H1 (cell line): ENCODE data around the gene TFPT. TPM values are rescaled to one million over a fixed set of nuclear protein-coding genes. Genes with fewer than 3 reads are reported as not detected.

ENCODE experiments used
- CTCF ChIA-PET: fragments of 300-600 bp; sonication (Branson Sonifier 250); formaldehyde crosslinking; loops from one replicate; lab custom pipeline; 2021; ENCODE audit not compliant: partially characterized antibody; lab: Charles Lee
- POLR2A ChIA-PET: fragments of 300-600 bp; sonication (Branson Sonifier 250); formaldehyde crosslinking; loops from one replicate; lab custom pipeline; 2021; ENCODE audit warnings: inconsistent platforms; ENCODE audit not compliant: partially characterized antibody; lab: Charles Lee
- DNase-seq, 2 experiments: peaks; one replicate each; pipeline versions ENCODE4 v3.0.0 to v3.0.0-alpha.2; 2010 to 2022; ENCODE audit warnings: low spot score in 2 of 2, low read depth in 1 of 2, mixed read lengths in 1 of 2
- FAIRE-seq: peaks from 2 replicates; lab custom pipeline; 2011; peaks lifted over from hg19 to GRCh38; lab: Jason Lieb, UNC
- H2AFZ ChIP-seq: 2 replicates; pipeline ENCODE4 v1.8.1; 2012; ENCODE audit warnings: low read length, inconsistent platforms
- H2AK5ac ChIP-seq: 2 replicates; pipeline ENCODE4 v1.6.1; 2013; ENCODE audit warnings: low read depth, low read length
- H2BK120ac ChIP-seq: replicated peaks from 2 replicates; pipeline ENCODE3; 2013; ENCODE audit warnings: low read depth, low read length, inconsistent platforms
- H2BK12ac ChIP-seq: 2 replicates; pipeline ENCODE4 v1.6.1; 2013; ENCODE audit warnings: low read depth, low read length
- H2BK15ac ChIP-seq: 2 replicates; pipeline ENCODE4 v1.6.1; 2013; ENCODE audit warnings: low read length
- H2BK20ac ChIP-seq: 2 replicates; pipeline ENCODE4 v1.6.1; 2013; ENCODE audit warnings: low read length
- H2BK5ac ChIP-seq: 2 replicates; pipeline ENCODE4 v1.6.1; 2013; ENCODE audit warnings: low read depth, low read length
- H3K14ac ChIP-seq: 2 replicates; pipeline ENCODE4 v1.6.1; 2013; ENCODE audit warnings: inconsistent platforms; ENCODE audit not compliant: insufficient read length
- H3K18ac ChIP-seq: 2 replicates; pipeline ENCODE4 v1.6.1; 2013; ENCODE audit warnings: low read length; ENCODE audit errors: extremely low read depth
- H3K23ac ChIP-seq: 2 replicates; pipeline ENCODE4 v1.6.1; 2013; ENCODE audit warnings: inconsistent platforms; ENCODE audit not compliant: insufficient read length
- H3K23me2 ChIP-seq: 2 replicates; pipeline ENCODE4 v1.6.1; 2013; ENCODE audit warnings: low read depth, low read length
- H3K27ac ChIP-seq: 2 replicates; pipeline ENCODE4 v1.6.1; 2011; ENCODE audit warnings: low read depth, low read length, inconsistent platforms
- H3K27me3 ChIP-seq, 4 experiments: replicated peaks in 1 of 4; 1 replicate in 1 of 4; 2 replicates in 3 of 4; pipeline versions ENCODE4 v1.6.1 to v1.8.1; 2011 to 2013; ENCODE audit warnings: low read length in 3 of 4, mild to moderate bottlenecking in 3 of 4, inconsistent platforms in 2 of 4, mixed read lengths in 2 of 4, moderate library complexity in 1 of 4; ENCODE audit not compliant: control insufficient read depth in 3 of 4, insufficient read depth in 3 of 4; ENCODE audit errors: extremely low read depth in 1 of 4
- H3K36me3 ChIP-seq, 4 experiments: 2 replicates each; pipeline versions ENCODE4 v1.6.1 to v1.8.1; 2011 to 2013; ENCODE audit warnings: mild to moderate bottlenecking in 4 of 4, low read length in 3 of 4, moderate library complexity in 2 of 4, control low read depth in 1 of 4, inconsistent platforms in 1 of 4; ENCODE audit not compliant: insufficient read depth in 4 of 4, control insufficient read depth in 2 of 4
- H3K4ac ChIP-seq: replicated peaks from 2 replicates; pipeline ENCODE3; 2013; ENCODE audit warnings: low read length, low read depth, mixed read lengths, inconsistent platforms; ENCODE audit not compliant: insufficient read length
- H3K4me1 ChIP-seq, 4 experiments: replicated peaks in 1 of 4; 1 replicate in 1 of 4; 2 replicates in 3 of 4; pipeline versions ENCODE4 v1.6.1 to v1.8.1; 2011 to 2013; ENCODE audit warnings: low read length in 3 of 4, inconsistent platforms in 2 of 4, mixed read lengths in 1 of 4; ENCODE audit not compliant: insufficient read depth in 4 of 4, control insufficient read depth in 3 of 4
- H3K4me2 ChIP-seq, 2 experiments: 2 replicates each; pipeline versions ENCODE4 v1.6.1 to v1.8.1; 2011 to 2013; ENCODE audit warnings: low read depth in 2 of 2, low read length in 2 of 2, control low read depth in 1 of 2, inconsistent platforms in 1 of 2, mild to moderate bottlenecking in 1 of 2; ENCODE audit not compliant: insufficient read depth in 1 of 2
- H3K4me3 ChIP-seq, 4 experiments: fragments of 200-600, 300-600 bp in 1 of 4; sonication (generic), shearing (Covaris generic), sonication (Bioruptor Twin) in 1 of 4; 2 replicates each; pipeline versions ENCODE4 v1.5.1 to v1.8.1; 2011 to 2016; ENCODE audit warnings: low read length in 4 of 4, low read depth in 3 of 4, control low read depth in 2 of 4, inconsistent platforms in 2 of 4, mild to moderate bottlenecking in 2 of 4, mixed read lengths in 1 of 4, moderate library complexity in 1 of 4; ENCODE audit not compliant: insufficient read depth in 2 of 4; ENCODE audit errors: extremely low read depth in 1 of 4
- H3K56ac ChIP-seq: replicated peaks from 2 replicates; pipeline ENCODE3; 2013; ENCODE audit warnings: low read depth, mild to moderate bottlenecking, mixed read lengths, low read length, inconsistent platforms; ENCODE audit not compliant: insufficient read length
- H3K79me1 ChIP-seq: 2 replicates; pipeline ENCODE4 v1.6.1; 2013; ENCODE audit warnings: low read depth, low read length, control low read depth
- H3K79me2 ChIP-seq, 2 experiments: 2 replicates each; pipeline versions ENCODE4 v1.6.1 to v1.8.1; 2012 to 2013; ENCODE audit warnings: low read length in 2 of 2, mild to moderate bottlenecking in 2 of 2, inconsistent platforms in 1 of 2; ENCODE audit not compliant: insufficient read depth in 2 of 2, control insufficient read depth in 1 of 2
- H3K9ac ChIP-seq, 4 experiments: replicated peaks in 1 of 4; 1 replicate in 1 of 4; 2 replicates in 3 of 4; pipeline versions ENCODE4 v1.6.1 to v1.8.1; 2011 to 2013; ENCODE audit warnings: low read depth in 3 of 4, low read length in 3 of 4, control low read depth in 2 of 4, mild to moderate bottlenecking in 2 of 4, moderate library complexity in 2 of 4, inconsistent platforms in 1 of 4; ENCODE audit errors: extremely low read depth in 1 of 4
- H3K9me3 ChIP-seq, 2 experiments: 2 replicates each; pipeline versions ENCODE4 v1.6.1 to v1.8.1; 2012 to 2013; ENCODE audit warnings: mild to moderate bottlenecking in 2 of 2, moderate library complexity in 2 of 2, control low read depth in 1 of 2, inconsistent platforms in 1 of 2, low read depth in 1 of 2, low read length in 1 of 2, mixed read lengths in 1 of 2; ENCODE audit not compliant: insufficient read depth in 2 of 2
- H4K20me1 ChIP-seq, 2 experiments: replicated peaks in 1 of 2; 2 replicates each; pipeline versions ENCODE3 to v1.8.1; 2011 to 2013; ENCODE audit warnings: inconsistent platforms in 2 of 2, low read length in 2 of 2, mild to moderate bottlenecking in 1 of 2; ENCODE audit not compliant: insufficient read depth in 2 of 2, control insufficient read depth in 1 of 2
- H4K5ac ChIP-seq: 2 replicates; pipeline ENCODE4 v1.6.1; 2013; ENCODE audit warnings: low read length, low read depth, mixed read lengths, inconsistent platforms; ENCODE audit not compliant: insufficient read length
- H4K8ac ChIP-seq: 2 replicates; pipeline ENCODE4 v1.8.0; 2013; ENCODE audit warnings: mild to moderate bottlenecking, moderate library complexity, low read length, inconsistent platforms; ENCODE audit not compliant: insufficient read depth; ENCODE audit errors: extremely low read depth
- H4K91ac ChIP-seq: replicated peaks from 2 replicates; pipeline ENCODE3; 2013; ENCODE audit warnings: low read length, mixed read lengths, inconsistent platforms; ENCODE audit not compliant: insufficient read length
- CHD2 ChIP-seq: IDR thresholded peaks from 2 replicates; pipeline ENCODE4 v1.6.1; 2012; ENCODE audit warnings: low read length, improper control_type of control experiment
- CREB1 ChIP-seq: IDR thresholded peaks from 2 replicates; pipeline ENCODE4 v1.6.1; 2012; ENCODE audit warnings: inconsistent platforms
- EZH2 ChIP-seq: fragments of 200-600 bp; sonication (generic); IDR thresholded peaks from 2 replicates; pipeline ENCODE4 v1.7.1; 2012; ENCODE audit warnings: low read depth, mild to moderate bottlenecking, moderate library complexity, low read length, inconsistent platforms; ENCODE audit not compliant: severe bottlenecking
- MAFK ChIP-seq: IDR thresholded peaks from 2 replicates; pipeline ENCODE4 v1.6.1; 2012; ENCODE audit warnings: low read depth, mild to moderate bottlenecking, improper control_type of control experiment, low read length
- PHF8 ChIP-seq: fragments of 200-600 bp; sonication (generic); conservative IDR thresholded peaks from 2 replicates; pipeline ENCODE4 v1.7.1; 2012; ENCODE audit warnings: low read depth, mild to moderate bottlenecking, inconsistent platforms, low read length, moderate library complexity
- POLR2AphosphoS5 ChIP-seq: IDR thresholded peaks from 2 replicates; pipeline ENCODE4 v1.6.1; 2011; ENCODE audit warnings: low read depth, low read length
- POU5F1 ChIP-seq: IDR thresholded peaks from 2 replicates; pipeline ENCODE4 v1.6.1; 2011; ENCODE audit warnings: low read depth, mild to moderate bottlenecking, low read length, moderate library complexity
- RXRA ChIP-seq: IDR thresholded peaks from 2 replicates; pipeline ENCODE4 v1.6.1; 2011; ENCODE audit warnings: low read depth, mild to moderate bottlenecking, low read length, moderate library complexity; ENCODE audit not compliant: insufficient read depth
- SIRT6 ChIP-seq: IDR thresholded peaks from one replicate; pipeline ENCODE4 v1.7.1; 2012; ENCODE audit warnings: low read length, inconsistent platforms
- TCF12 ChIP-seq: IDR thresholded peaks from 2 replicates; pipeline ENCODE4 v1.6.1; 2011; ENCODE audit warnings: low read depth, mild to moderate bottlenecking, low read length
- WGBS, 2 experiments: shearing (Covaris generic) in 1 of 2; methylation state at CpG; one replicate each; pipeline versions ENCODE4 v1.1.6 to v1.1.7; 2013 to 2015; ENCODE audit warnings: low lambda C conversion rate in 2 of 2, mixed read lengths in 2 of 2, inconsistent platforms in 1 of 2, low coverage in 1 of 2, missing lambda C conversion rate in 1 of 2; ENCODE audit not compliant: insufficient replicate concordance in 2 of 2, insufficient coverage in 1 of 2, insufficient read length in 1 of 2; ENCODE audit errors: extremely low coverage in 1 of 2, missing lambda C conversion rate in 1 of 2; 5-methylcytosine and 5-hydroxymethylcytosine counted together
- polyA plus RNA-seq, 7 experiments: library from polyadenylated mRNA; depleted of rRNA in 3 of 7; stranded (reverse) in 5 of 7; unstranded in 2 of 7; fragments of >200 nt in 5 of 7; fragments of 200-250 nt in 2 of 7; gene quantifications; 1 replicate in 5 of 7; 2 replicates in 1 of 7; 4 replicates in 1 of 7; pipeline versions ENCODE4 v1.2.1 to v1.2.3, GENCODE V29; 2011 to 2013; ENCODE audit warnings: missing spikeins in 2 of 7, mixed read lengths in 2 of 7
- total RNA-seq: library from RNA; stranded (reverse); fragmentation: NEBNext Ultra II Directional; extraction: Animal tissue kit (Norgen Biotek cat#: 25700); gene quantifications from 2 replicates; pipeline ENCODE4 v1.2.1, GENCODE V29; 2021
- TF ChIP-seq, protein P1 (sequence below): IDR thresholded peaks from 2 replicates; pipeline ENCODE4 v1.6.1; 2012; ENCODE audit warnings: inconsistent platforms
- TF ChIP-seq, protein P2 (sequence below): IDR thresholded peaks from 2 replicates; pipeline ENCODE4 v1.6.1; 2011; ENCODE audit warnings: low read depth, mild to moderate bottlenecking, low read length; ENCODE audit not compliant: insufficient read depth

TFPT gene
- total and polyA plus RNA-seq, 2 of the 8 experiments (the other 6 are each of a cell fraction or from before 2014, with no cell fraction given), result 10.4 to 17.7 TPM

- FAIRE-seq (no peak), DNase-seq (no peak)
- no peak overlapping the region for H3K4ac ChIP-seq
- POLR2A ChIA-PET, result interaction anchor here (1.1 to 14.8 kb wide), 5 partner anchors 9 to 41 kb away, joined by 3 to 348 read pairs (median 5); partner anchors contain the start of genes CNOT3 and LENG1
- no peak overlapping the region for H2AFZ ChIP-seq
- no peaks in the 10 kb centered on the region for H3K27me3 ChIP-seq
- H3K56ac ChIP-seq, result no peak overlapping the region
- no peak overlapping the region for H2BK15ac ChIP-seq
- H2BK20ac ChIP-seq, result no peak overlapping the region
- H3K4me2 ChIP-seq, result no peak overlapping the region
- H3K4me1 ChIP-seq, result no peaks in the 10 kb centered on the region
- H4K8ac ChIP-seq, result no peak overlapping the region
- H3K79me1 ChIP-seq, result no peaks in the 10 kb centered on the region; the same call in 1 of the 2 replicates
- H4K20me1 ChIP-seq, result peaks cover 20 to 33% of the 10 kb centered on the region in 2 experiments
- H2AK5ac ChIP-seq, result no peak overlapping the region
- no peak overlapping the region for H3K9ac ChIP-seq
- H2BK12ac ChIP-seq, result no peak overlapping the region
- H3K79me2 ChIP-seq, result no peaks in the 10 kb centered on the region
- no peak overlapping the region for H2BK5ac ChIP-seq
- whole genome bisulfite sequencing, 2 experiments, result 94% methylated on average over 12 of the region's 12 CpGs; no CpG with 5 or more reads in 1 of the 2 experiments
- no peak overlapping the region for H4K5ac ChIP-seq
- H4K91ac ChIP-seq, result no peak overlapping the region
- no peak overlapping the region for H3K4me3 ChIP-seq
- H3K9me3 ChIP-seq, result no peaks in the 10 kb centered on the region
- H3K14ac ChIP-seq, result no peak overlapping the region
- H2BK120ac ChIP-seq, result no peak overlapping the region
- H3K18ac ChIP-seq, result no peak overlapping the region
- H3K27ac ChIP-seq, result no peak overlapping the region
- H3K36me3 ChIP-seq, result peaks cover 49 to 94% (median 83%) of the 10 kb centered on the region in 4 experiments
- no peak overlapping the region for H3K23ac ChIP-seq
- CTCF ChIA-PET, result interaction anchor here (2.3 kb wide), 1 partner anchor 8 kb away, joined by 6 read pairs; no protein-coding TSS in a partner anchor
- H3K23me2 ChIP-seq, result no peaks in the 10 kb centered on the region
- TF ChIP-seq, protein P1, sequence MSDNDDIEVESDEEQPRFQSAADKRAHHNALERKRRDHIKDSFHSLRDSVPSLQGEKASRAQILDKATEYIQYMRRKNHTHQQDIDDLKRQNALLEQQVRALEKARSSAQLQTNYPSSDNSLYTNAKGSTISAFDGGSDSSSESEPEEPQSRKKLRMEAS, result no peak
- no peak for TF ChIP-seq POU5F1
- TF ChIP-seq MAFK, result no peak
- TF ChIP-seq CHD2, result no peak
- TF ChIP-seq EZH2, result no peak
- TF ChIP-seq SIRT6, result no peak
- no peak for TF ChIP-seq TCF12
- TF ChIP-seq POLR2AphosphoS5, result no peak
- TF ChIP-seq, protein P2, sequence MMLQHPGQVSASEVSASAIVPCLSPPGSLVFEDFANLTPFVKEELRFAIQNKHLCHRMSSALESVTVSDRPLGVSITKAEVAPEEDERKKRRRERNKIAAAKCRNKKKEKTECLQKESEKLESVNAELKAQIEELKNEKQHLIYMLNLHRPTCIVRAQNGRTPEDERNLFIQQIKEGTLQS, result no peak
- TF ChIP-seq RXRA, result no peak
- no peak for TF ChIP-seq CREB1
- TF ChIP-seq PHF8, result no peak
These were observed 33.8 kb upstream of the TFPT start for GRCh38 chr19:54149021-54149812.
